ENCODE results near the gene C4orf54. TPM values are rescaled to one million over a fixed set of nuclear protein-coding genes. Genes with fewer than 3 reads are reported as not detected.

Gene C4orf54
- total and polyA plus RNA-seq, 10 donors: 0.02 to 0.58 (median 0.22) TPM

DNA sequence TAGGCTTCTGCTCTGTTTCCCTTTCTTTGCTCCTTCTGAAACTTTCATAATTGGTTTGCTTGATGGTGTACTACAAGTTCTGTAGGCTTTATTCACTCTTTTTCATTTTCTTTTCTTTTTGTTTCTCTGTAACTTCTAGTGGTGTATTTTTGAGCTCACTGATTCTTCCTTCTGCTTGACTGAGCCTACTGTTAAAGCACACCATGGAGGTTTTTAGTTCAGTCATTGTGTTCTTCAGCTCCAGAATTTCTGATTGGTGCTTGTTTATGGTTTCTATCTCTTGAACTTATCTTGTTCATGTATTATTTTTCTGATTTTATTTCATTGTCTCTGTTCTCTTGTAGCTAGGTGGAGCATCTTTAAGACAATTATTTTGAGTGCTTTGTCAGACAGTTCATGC lies 33.4 kb upstream of the C4orf54 start:
- H3K4me3 ChIP-seq: no peak overlapping the region
- peaks cover 4 to 45% (median 29%) of the 10 kb centered on the region in 8 donors for H3K9me3 ChIP-seq
- no peak overlapping the region for H3K27ac ChIP-seq
- intact Hi-C loops (cut with DNase I; ENCODE audit: low total_unique reads): no loop called here
- no peak for DNase-seq
- H3K36me3 ChIP-seq: no peaks in the 10 kb centered on the region
- H3K4me1 ChIP-seq: no peaks in the 10 kb centered on the region
- no peak for TF ChIP-seq POLR2AphosphoS5 (IDR thresholded peaks at IDR 0.05)
- TF ChIP-seq, protein P1, sequence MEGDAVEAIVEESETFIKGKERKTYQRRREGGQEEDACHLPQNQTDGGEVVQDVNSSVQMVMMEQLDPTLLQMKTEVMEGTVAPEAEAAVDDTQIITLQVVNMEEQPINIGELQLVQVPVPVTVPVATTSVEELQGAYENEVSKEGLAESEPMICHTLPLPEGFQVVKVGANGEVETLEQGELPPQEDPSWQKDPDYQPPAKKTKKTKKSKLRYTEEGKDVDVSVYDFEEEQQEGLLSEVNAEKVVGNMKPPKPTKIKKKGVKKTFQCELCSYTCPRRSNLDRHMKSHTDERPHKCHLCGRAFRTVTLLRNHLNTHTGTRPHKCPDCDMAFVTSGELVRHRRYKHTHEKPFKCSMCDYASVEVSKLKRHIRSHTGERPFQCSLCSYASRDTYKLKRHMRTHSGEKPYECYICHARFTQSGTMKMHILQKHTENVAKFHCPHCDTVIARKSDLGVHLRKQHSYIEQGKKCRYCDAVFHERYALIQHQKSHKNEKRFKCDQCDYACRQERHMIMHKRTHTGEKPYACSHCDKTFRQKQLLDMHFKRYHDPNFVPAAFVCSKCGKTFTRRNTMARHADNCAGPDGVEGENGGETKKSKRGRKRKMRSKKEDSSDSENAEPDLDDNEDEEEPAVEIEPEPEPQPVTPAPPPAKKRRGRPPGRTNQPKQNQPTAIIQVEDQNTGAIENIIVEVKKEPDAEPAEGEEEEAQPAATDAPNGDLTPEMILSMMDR (IDR thresholded peaks at IDR 0.05 in 8 of 11, conservative IDR thresholded peaks at IDR 0.05 in 3 of 11): no peak
- no peak for TF ChIP-seq POLR2A (IDR thresholded peaks at IDR 0.05)
- H3K27me3 ChIP-seq (replicated peaks in 1 of 7): no peaks in the 10 kb centered on the region

DNA sequence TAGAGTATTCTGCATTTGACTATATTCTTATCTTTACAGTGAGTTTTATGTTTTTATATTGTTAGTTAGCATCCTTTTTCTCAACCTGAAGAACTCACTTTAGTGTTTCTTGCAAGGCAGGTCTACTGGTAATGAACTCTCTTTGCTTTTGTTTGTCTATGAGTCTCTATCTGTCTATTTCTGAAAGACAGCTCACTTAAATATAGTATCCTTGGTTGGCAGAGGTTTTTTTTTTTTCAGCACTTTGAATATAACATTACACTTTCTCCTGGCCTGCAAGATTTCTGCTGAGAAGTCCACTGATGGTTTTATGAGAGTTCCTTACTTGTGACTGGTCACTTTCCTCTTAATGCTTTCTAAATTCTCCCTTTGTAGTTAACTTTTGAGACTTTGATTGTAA lies 32.8 kb upstream of the C4orf54 start:
- Histone ChIP-seq H3K4me1 (no peaks in the 10 kb centered on the region), H3K27ac (no peak overlapping the region), H3K36me3 (no peaks in the 10 kb centered on the region), H3K27me3 (replicated peaks in 1 of 7) (no peaks in the 10 kb centered on the region), H3K4me3 (no peak overlapping the region), H3K9me3 (peaks cover 4 to 45% (median 29%) of the 10 kb centered on the region in 8 donors)
- intact Hi-C loops (cut with DNase I; ENCODE audit: low total_unique reads): no loop called here
- DNase-seq: no peak
- TF ChIP-seq POLR2AphosphoS5 (IDR thresholded peaks at IDR 0.05) (no peak), POLR2A (IDR thresholded peaks at IDR 0.05) (no peak)
- TF ChIP-seq, protein P1 (IDR thresholded peaks at IDR 0.05 in 8 of 11, conservative IDR thresholded peaks at IDR 0.05 in 3 of 11): no peak

DNA sequence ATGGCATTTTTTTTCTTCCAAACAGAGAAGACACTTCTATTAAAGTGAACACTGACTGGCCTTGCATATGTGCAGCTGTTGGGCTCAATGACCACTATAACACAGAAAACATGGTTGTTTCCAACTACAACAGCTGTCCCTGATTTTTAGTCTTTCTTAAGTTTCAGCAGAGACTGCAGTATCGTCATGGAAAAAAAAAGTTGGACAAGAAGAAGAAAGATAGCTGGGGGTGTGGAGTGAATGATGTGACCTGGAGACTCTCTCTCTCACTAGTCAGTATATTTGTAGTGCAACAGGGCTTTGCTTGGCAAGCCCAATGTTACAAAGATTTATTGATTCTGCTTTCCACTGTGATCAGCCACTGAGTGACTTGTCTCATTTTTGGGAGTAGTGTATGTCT lies 29.5 kb upstream of the C4orf54 start:
- Histone ChIP-seq H3K4me3 (no peak overlapping the region), H3K36me3 (no peaks in the 10 kb centered on the region), H3K4me1 (no peaks in the 10 kb centered on the region), H3K27me3 (replicated peaks in 1 of 7) (no peaks in the 10 kb centered on the region), H3K27ac (no peak overlapping the region), H3K9me3 (peaks cover 4 to 35% (median 29%) of the 10 kb centered on the region in 8 donors)
- TF ChIP-seq POLR2AphosphoS5 (IDR thresholded peaks at IDR 0.05): no peak
- intact Hi-C loops (cut with DNase I; ENCODE audit: low total_unique reads): no loop called here
- DNase-seq: no peak
- 67 to 87% (median 82%) methylated on average over 1 of the region's 1 CpG for WGBS, 5 donors

DNA sequence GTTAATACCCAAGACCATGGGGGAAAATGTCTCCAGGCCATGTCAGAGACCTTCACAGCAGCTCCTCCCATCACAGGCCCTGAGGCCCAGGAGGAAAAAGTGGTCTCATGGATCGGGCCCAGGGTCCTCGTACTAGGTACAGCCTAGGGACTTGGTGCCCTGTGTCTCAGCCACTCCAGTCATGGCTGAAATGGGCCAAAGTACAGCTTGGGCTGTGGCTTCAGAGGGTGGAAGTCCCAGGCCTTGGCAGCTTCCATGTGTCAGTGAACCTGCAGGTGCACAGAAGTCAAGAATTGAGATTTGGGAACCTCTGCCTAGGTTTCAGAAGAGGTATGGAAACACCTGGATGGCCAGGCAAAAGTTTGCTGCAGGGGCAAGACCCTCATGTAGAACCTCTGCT lies 27.6 kb upstream of the C4orf54 start:
- H3K36me3 ChIP-seq: no peaks in the 10 kb centered on the region
- intact Hi-C loops (cut with DNase I; ENCODE audit: low total_unique reads): no loop called here
- H3K27me3 ChIP-seq (replicated peaks in 1 of 7): no peaks in the 10 kb centered on the region
- no peak for TF ChIP-seq POLR2A (IDR thresholded peaks at IDR 0.05)
- TF ChIP-seq, protein P1 (IDR thresholded peaks at IDR 0.05 in 8 of 11, conservative IDR thresholded peaks at IDR 0.05 in 3 of 11): no peak
- no peak for TF ChIP-seq POLR2AphosphoS5 (IDR thresholded peaks at IDR 0.05)
- H3K9me3 ChIP-seq: peaks cover 0 to 17% (median 11%) of the 10 kb centered on the region in 8 donors
- no peak overlapping the region for H3K4me3 ChIP-seq
- no peaks in the 10 kb centered on the region for H3K4me1 ChIP-seq
- WGBS, 5 donors: 75 to 95% (median 85%) methylated on average over 2 of the region's 2 CpGs
- H3K27ac ChIP-seq: no peak overlapping the region
- no peak for DNase-seq

DNA sequence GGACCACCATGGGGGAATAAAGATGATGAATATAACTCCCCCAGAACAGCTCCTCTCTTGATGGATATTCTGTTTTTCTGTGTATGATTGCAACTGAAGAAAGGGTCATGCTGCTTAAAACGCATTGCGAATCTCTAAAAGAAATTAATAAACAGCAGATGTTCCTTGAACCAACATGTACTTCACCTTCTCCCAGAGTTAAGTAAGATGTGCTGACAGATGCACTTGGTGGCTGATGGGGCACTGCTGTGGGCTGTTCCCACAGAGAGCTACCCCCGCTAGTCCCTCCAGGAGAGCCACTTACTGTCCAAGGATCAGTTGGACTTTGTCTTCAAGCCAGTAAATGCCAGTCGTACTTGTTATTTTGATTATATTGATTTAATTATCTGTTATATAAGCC lies 26.3 kb upstream of the C4orf54 start:
- Histone ChIP-seq H3K27ac (no peak overlapping the region), H3K27me3 (replicated peaks in 1 of 7) (no peaks in the 10 kb centered on the region), H3K4me1 (peaks cover 0 to 4% (median 0%) of the 10 kb centered on the region in 6 donors), H3K9me3 (peaks cover 0 to 4% (median 0%) of the 10 kb centered on the region in 8 donors), H3K4me3 (no peak overlapping the region), H3K36me3 (no peaks in the 10 kb centered on the region)
- intact Hi-C loops (cut with DNase I; ENCODE audit: low total_unique reads): no loop called here
- no peak for DNase-seq
- 55 to 87% (median 76%) methylated on average over 4 of the region's 4 CpGs for WGBS, 5 donors
- TF ChIP-seq, protein P1 (IDR thresholded peaks at IDR 0.05 in 8 of 11, conservative IDR thresholded peaks at IDR 0.05 in 3 of 11): no peak
- TF ChIP-seq POLR2AphosphoS5 (IDR thresholded peaks at IDR 0.05) (no peak), POLR2A (IDR thresholded peaks at IDR 0.05) (no peak)
